ENCODE data around the gene SSC5D. TPM values are rescaled to one million over a fixed set of nuclear protein-coding genes. Genes with fewer than 3 reads are reported as not detected.

The SSC5D gene
- total RNA-seq, 1 experiment from 2014 or later: 1.5 TPM

- intact Hi-C loops (cut with micrococcal nuclease): no loop called here
- CTCF ChIA-PET: no interaction called here
Measured at GRCh38 chr19:55554302-55554701, 66.1 kb downstream of the SSC5D start.

More at GRCh38 chr19:55554302-55554701, 66.1 kb downstream of the SSC5D start:
- POLR2A ChIA-PET: no interaction called here
- ATAC-seq (no peak), DNase-seq (ENCODE audit: low read depth, low spot score) (no peak)
- no peak overlapping the region for H3K9ac ChIP-seq (ENCODE audit: low read length)
- no TSS peak for BruUV-seq (replicated peaks)
- H3K27me3 ChIP-seq (ENCODE audit: insufficient read depth, low read length): no peaks in the 10 kb centered on the region
- no peak overlapping the region for H3K4me3 ChIP-seq (replicated peaks in 1 of 2; ENCODE audit: low read depth in 1 of 2, low read length in 2 of 2)
- no peak for TF ChIP-seq REST (IDR thresholded peaks at IDR 0.05; ENCODE audit: low read depth)
- TF ChIP-seq ELF1 (IDR thresholded peaks at IDR 0.05; ENCODE audit: borderline replicate concordance, low read depth): no peak
- TF ChIP-seq ZBTB33 (IDR thresholded peaks at IDR 0.05; ENCODE audit: extremely low read depth, insufficient replicate concordance, low read length): no peak
- no peaks in the 10 kb centered on the region for H3K9me3 ChIP-seq (ENCODE audit: control insufficient read depth in 1 of 2, insufficient read depth in 1 of 2, low read depth in 1 of 2, low read length in 2 of 2)
- H3K9me2 ChIP-seq (ENCODE audit: insufficient read depth): no peaks in the 10 kb centered on the region
- H3K27ac ChIP-seq (ENCODE audit: low read depth, low read length): no peak overlapping the region
- no peaks in the 10 kb centered on the region for H3K36me3 ChIP-seq (ENCODE audit: control insufficient read depth in 1 of 2, insufficient read depth in 2 of 2, low read length in 2 of 2)
- RAD21 ChIA-PET (ENCODE audit: low non-redundant PET in 1 of 2, low total read pairs in 2 of 2, uncharacterized antibody in 2 of 2, unreplicated experiment in 2 of 2): no interaction called here
- no peak overlapping the region for H2AFZ ChIP-seq (ENCODE audit: low read depth, low read length, poor library complexity, severe bottlenecking)
- no peak overlapping the region for H3K4me2 ChIP-seq (ENCODE audit: low read length)
- peaks cover 13 to 34% of the 10 kb centered on the region in 2 experiments for H3K4me1 ChIP-seq (ENCODE audit: control insufficient read depth in 1 of 2, insufficient read depth in 2 of 2, low read length in 2 of 2)
- H4K20me1 ChIP-seq (ENCODE audit: insufficient read depth): no peaks in the 10 kb centered on the region
- H3K79me2 ChIP-seq (ENCODE audit: insufficient read depth, low read length): no peaks in the 10 kb centered on the region
